ENCODE measurements around the gene NUP62. TPM values are rescaled to one million over a fixed set of nuclear protein-coding genes. Genes with fewer than 3 reads are reported as not detected.

Gene NUP62
- polyA plus RNA-seq, 1 donor (not counting 4 experiments of a cell fraction or from before 2014, with no cell fraction given) = 12.9 TPM

DNA sequence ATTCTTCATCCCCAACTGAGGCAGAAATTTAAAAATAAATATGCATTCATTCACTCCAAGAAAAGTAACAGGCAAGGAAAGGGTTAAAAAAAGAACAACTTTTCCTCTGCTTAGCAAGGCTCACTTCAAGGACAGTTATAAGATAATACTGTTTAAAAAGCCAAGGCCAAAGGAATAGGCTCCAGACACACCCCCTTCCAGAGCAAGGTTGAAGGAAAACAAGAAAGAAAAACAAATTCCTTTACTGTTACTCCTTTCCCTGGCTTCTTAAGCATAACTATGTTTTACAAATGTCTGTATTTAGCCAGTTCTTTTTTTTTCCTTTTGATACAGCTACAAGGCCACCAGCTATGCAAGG, 23.2 kb upstream of the NUP62 start:
- FAIRE-seq = no peak
- no peaks in the 10 kb centered on the region for H3K9me3 ChIP-seq (ENCODE audit: control insufficient read depth, low read depth, low read length)
- H3K9ac ChIP-seq (ENCODE audit: control insufficient read depth, extremely low read depth, insufficient read depth, low read length) = no peak overlapping the region
- no peaks in the 10 kb centered on the region for H3K79me2 ChIP-seq (ENCODE audit: control insufficient read depth, insufficient read depth, low read length)
- no peak overlapping the region for H3K27ac ChIP-seq (ENCODE audit: control insufficient read depth, insufficient read depth, low read length)
- TF ChIP-seq EZH2 (IDR thresholded peaks at IDR 0.05; ENCODE audit: low read length) = no peak
- TF ChIP-seq, protein P1, sequence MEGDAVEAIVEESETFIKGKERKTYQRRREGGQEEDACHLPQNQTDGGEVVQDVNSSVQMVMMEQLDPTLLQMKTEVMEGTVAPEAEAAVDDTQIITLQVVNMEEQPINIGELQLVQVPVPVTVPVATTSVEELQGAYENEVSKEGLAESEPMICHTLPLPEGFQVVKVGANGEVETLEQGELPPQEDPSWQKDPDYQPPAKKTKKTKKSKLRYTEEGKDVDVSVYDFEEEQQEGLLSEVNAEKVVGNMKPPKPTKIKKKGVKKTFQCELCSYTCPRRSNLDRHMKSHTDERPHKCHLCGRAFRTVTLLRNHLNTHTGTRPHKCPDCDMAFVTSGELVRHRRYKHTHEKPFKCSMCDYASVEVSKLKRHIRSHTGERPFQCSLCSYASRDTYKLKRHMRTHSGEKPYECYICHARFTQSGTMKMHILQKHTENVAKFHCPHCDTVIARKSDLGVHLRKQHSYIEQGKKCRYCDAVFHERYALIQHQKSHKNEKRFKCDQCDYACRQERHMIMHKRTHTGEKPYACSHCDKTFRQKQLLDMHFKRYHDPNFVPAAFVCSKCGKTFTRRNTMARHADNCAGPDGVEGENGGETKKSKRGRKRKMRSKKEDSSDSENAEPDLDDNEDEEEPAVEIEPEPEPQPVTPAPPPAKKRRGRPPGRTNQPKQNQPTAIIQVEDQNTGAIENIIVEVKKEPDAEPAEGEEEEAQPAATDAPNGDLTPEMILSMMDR (optimal IDR thresholded peaks at IDR 0.05 in 1 of 3, IDR thresholded peaks at IDR 0.05 in 1 of 3, conservative IDR thresholded peaks at IDR 0.05 in 1 of 3; ENCODE audit: extremely low read depth in 1 of 3, insufficient read depth in 2 of 3, low read length in 3 of 3) = no peak
- H4K20me1 ChIP-seq (ENCODE audit: control insufficient read depth, extremely low read depth, insufficient read depth, low read length) = no peaks in the 10 kb centered on the region
- no peak overlapping the region for H3K4me3 ChIP-seq (ENCODE audit: control insufficient read depth in 2 of 3, extremely low read depth in 1 of 3, insufficient read depth in 2 of 3, low read depth in 1 of 3, low read length in 3 of 3)
- no peak overlapping the region for H2AFZ ChIP-seq (ENCODE audit: control insufficient read depth, low read length)
- dilution Hi-C loops (cut with MboI; ENCODE audit: extremely low pct_ligation_motif_present, low sequenced_read_pairs) = no loop called here
- H3K4me1 ChIP-seq (ENCODE audit: control insufficient read depth, extremely low read depth, insufficient read depth, low read length) = no peaks in the 10 kb centered on the region
- H3K36me3 ChIP-seq (ENCODE audit: control insufficient read depth in 2 of 2, extremely low read depth in 1 of 2, insufficient read depth in 2 of 2, low read length in 2 of 2) = no peaks in the 10 kb centered on the region
- no peaks in the 10 kb centered on the region for H3K9me1 ChIP-seq (ENCODE audit: control insufficient read depth, extremely low read depth, insufficient read depth, low read length)
- no peak for DNase-seq (ENCODE audit: low read depth, low spot score)
- peaks cover 9% of the 10 kb centered on the region for H3K27me3 ChIP-seq (ENCODE audit: control insufficient read depth, extremely low read depth, insufficient read depth, low read length)
- H3K4me2 ChIP-seq (ENCODE audit: control insufficient read depth, extremely low read depth, insufficient read depth, low read depth, low read length) = no peak overlapping the region

DNA sequence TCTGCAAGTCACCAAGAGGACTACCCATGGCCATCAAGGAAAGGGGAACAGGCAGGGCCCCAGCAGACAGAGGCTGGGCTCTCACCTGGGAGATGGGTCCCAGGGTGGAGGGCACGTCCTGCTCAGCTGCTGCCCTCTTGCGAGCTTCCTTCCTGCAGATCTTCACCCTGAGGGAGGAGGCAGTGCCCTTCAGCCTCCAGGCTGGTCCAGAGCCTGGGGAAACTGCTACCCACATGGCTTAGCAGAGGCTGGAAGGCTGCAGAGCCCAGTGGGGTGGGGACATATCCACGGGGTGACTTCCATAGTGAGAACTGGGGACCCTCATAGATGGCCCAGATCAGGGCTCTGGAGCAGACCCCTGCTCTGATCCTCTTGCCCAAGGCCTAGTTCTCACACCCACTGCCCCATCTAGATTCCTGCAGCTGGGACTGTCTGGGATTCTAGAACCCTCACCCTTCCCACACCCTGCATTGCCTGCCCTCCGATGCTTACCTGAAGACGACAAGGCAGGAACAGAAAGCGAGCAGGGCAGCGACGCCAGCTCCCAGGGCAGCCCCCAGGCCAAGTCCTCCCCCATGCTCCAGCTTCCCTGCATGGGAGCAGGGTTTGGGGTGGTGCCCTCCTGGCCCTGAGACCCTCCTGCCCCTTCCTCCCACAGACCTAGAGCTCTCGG, 22.6 kb upstream of the NUP62 start:
- FAIRE-seq (no peak), DNase-seq (ENCODE audit: low read depth, low spot score) (no peak)
- Histone ChIP-seq H3K79me2 (ENCODE audit: control insufficient read depth, insufficient read depth, low read length) (no peaks in the 10 kb centered on the region), H3K27me3 (ENCODE audit: control insufficient read depth, extremely low read depth, insufficient read depth, low read length) (peaks cover 9% of the 10 kb centered on the region), H3K9me1 (ENCODE audit: control insufficient read depth, extremely low read depth, insufficient read depth, low read length) (no peaks in the 10 kb centered on the region), H3K9ac (ENCODE audit: control insufficient read depth, extremely low read depth, insufficient read depth, low read length) (no peak overlapping the region), H3K4me1 (ENCODE audit: control insufficient read depth, extremely low read depth, insufficient read depth, low read length) (no peaks in the 10 kb centered on the region), H3K4me3 (ENCODE audit: control insufficient read depth in 2 of 3, extremely low read depth in 1 of 3, insufficient read depth in 2 of 3, low read depth in 1 of 3, low read length in 3 of 3) (no peak overlapping the region), H3K36me3 (ENCODE audit: control insufficient read depth in 2 of 2, extremely low read depth in 1 of 2, insufficient read depth in 2 of 2, low read length in 2 of 2) (no peaks in the 10 kb centered on the region), H3K4me2 (ENCODE audit: control insufficient read depth, extremely low read depth, insufficient read depth, low read depth, low read length) (no peak overlapping the region), H3K27ac (ENCODE audit: control insufficient read depth, insufficient read depth, low read length) (no peak overlapping the region), H3K9me3 (ENCODE audit: control insufficient read depth, low read depth, low read length) (no peaks in the 10 kb centered on the region), H4K20me1 (ENCODE audit: control insufficient read depth, extremely low read depth, insufficient read depth, low read length) (no peaks in the 10 kb centered on the region), H2AFZ (ENCODE audit: control insufficient read depth, low read length) (no peak overlapping the region)
- dilution Hi-C loops (cut with MboI; ENCODE audit: extremely low pct_ligation_motif_present, low sequenced_read_pairs) = no loop called here
- TF ChIP-seq, protein P1 (optimal IDR thresholded peaks at IDR 0.05 in 1 of 3, IDR thresholded peaks at IDR 0.05 in 1 of 3, conservative IDR thresholded peaks at IDR 0.05 in 1 of 3; ENCODE audit: extremely low read depth in 1 of 3, insufficient read depth in 2 of 3, low read length in 3 of 3) = no peak
- no peak for TF ChIP-seq EZH2 (IDR thresholded peaks at IDR 0.05; ENCODE audit: low read length)

All from keratinocyte (primary cell).